ENCODE results near the gene CBS.
"Not testable (repeated sequence)": the region's sequence is repeated elsewhere in the genome, so short reads cannot be mapped to it uniquely, and the experiment has no call there.

GRCh38 chr21:43108177-43108576, 32.5 kb upstream of the CBS start:
- TF ChIP-seq, protein P1, sequence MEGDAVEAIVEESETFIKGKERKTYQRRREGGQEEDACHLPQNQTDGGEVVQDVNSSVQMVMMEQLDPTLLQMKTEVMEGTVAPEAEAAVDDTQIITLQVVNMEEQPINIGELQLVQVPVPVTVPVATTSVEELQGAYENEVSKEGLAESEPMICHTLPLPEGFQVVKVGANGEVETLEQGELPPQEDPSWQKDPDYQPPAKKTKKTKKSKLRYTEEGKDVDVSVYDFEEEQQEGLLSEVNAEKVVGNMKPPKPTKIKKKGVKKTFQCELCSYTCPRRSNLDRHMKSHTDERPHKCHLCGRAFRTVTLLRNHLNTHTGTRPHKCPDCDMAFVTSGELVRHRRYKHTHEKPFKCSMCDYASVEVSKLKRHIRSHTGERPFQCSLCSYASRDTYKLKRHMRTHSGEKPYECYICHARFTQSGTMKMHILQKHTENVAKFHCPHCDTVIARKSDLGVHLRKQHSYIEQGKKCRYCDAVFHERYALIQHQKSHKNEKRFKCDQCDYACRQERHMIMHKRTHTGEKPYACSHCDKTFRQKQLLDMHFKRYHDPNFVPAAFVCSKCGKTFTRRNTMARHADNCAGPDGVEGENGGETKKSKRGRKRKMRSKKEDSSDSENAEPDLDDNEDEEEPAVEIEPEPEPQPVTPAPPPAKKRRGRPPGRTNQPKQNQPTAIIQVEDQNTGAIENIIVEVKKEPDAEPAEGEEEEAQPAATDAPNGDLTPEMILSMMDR (IDR thresholded peaks at IDR 0.05): not testable (repeated sequence)
- not testable (repeated sequence) for TF ChIP-seq POLR2A (IDR thresholded peaks at IDR 0.05)

Measured in testis (tissue), 2 donors.